Retinal pigment epithelial cell (primary cell): ENCODE measurements around the gene DAPK1.

Experiments used
- DNase-seq: peaks from one replicate; pipeline ENCODE4 v3.0.0-alpha.2; 2010; ENCODE audit warnings: low read depth
- H3K4me3 ChIP-seq: 2 replicates; pipeline ENCODE4 v1.5.1; 2011; ENCODE audit warnings: mild to moderate bottlenecking, low read length, control low read depth, moderate library complexity
- TF ChIP-seq, protein P1 (sequence below): conservative IDR thresholded peaks from 2 replicates; pipeline ENCODE4 v1.5.1; 2011; ENCODE audit warnings: low read depth, low read length, control low read depth, inconsistent platforms

The DAPK1 gene

DNA sequence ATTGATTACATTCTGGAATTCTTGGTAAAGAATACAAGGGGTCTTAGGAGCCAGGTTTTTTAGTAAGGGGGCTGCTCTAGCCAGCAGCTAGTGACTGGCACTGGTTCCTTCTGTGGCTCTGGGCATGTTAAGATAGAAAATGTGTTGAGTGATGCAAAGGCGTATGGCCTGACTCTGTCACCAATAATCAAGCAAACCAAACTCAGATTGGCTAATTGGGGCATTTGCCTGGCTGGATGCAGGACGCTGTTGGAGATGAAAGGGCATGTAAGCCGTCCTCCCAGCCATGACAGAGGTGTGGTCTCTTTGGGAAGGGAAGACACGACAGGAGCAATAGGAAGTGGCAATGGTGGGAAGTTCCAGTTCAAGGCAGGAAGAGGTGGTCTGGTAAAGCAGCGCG is 140.6 kb downstream of the DAPK1 start:
- H3K4me3 ChIP-seq: no peak overlapping the region
- TF ChIP-seq, protein P1, sequence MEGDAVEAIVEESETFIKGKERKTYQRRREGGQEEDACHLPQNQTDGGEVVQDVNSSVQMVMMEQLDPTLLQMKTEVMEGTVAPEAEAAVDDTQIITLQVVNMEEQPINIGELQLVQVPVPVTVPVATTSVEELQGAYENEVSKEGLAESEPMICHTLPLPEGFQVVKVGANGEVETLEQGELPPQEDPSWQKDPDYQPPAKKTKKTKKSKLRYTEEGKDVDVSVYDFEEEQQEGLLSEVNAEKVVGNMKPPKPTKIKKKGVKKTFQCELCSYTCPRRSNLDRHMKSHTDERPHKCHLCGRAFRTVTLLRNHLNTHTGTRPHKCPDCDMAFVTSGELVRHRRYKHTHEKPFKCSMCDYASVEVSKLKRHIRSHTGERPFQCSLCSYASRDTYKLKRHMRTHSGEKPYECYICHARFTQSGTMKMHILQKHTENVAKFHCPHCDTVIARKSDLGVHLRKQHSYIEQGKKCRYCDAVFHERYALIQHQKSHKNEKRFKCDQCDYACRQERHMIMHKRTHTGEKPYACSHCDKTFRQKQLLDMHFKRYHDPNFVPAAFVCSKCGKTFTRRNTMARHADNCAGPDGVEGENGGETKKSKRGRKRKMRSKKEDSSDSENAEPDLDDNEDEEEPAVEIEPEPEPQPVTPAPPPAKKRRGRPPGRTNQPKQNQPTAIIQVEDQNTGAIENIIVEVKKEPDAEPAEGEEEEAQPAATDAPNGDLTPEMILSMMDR: no peak
- no peak for DNase-seq

DNA sequence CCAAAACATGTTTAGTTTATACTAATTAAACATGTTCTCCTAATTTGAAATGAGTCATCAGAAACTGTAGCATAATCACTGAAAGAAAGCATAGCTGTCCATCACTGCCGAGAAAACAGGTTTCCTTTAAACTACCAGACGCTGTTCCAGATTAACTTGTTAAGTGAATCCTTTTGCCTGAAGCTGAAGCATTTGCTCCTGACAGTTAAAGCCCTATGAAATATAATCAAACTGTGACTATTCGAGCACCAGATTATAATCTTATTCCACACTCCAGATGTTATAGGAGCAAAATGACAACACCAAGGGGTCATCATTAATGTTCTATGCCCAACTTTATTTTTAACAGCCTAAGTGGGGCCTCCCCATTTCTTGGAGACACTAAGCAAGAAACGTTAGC is 142.3 kb downstream of the DAPK1 start:
- no peak overlapping the region for H3K4me3 ChIP-seq
- DNase-seq: no peak
- TF ChIP-seq, protein P1: no peak

DNA sequence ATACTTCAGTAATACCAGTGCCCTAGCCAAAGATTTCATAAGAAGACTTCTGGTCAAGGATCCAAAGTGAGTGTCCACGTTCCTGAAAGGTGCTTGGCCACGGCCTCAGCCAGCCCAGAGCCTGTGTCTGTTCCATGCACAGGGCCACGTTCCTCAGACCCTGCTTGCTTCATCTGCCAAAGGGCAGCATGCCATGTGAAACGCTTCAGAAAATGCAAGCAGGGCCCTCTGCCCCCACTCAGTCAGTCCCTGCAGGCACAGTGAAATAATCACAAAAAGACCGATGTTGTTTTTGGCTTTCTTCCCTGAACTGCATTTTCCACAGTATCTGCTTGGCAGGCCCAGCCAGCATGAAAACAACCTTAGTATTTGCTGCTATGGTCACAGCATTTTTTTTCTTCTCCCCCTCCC is 142.7 kb downstream of the DAPK1 start:
- H3K4me3 ChIP-seq: no peak overlapping the region
- TF ChIP-seq, protein P1: no peak
- DNase-seq: peak; percentile 49

DNA sequence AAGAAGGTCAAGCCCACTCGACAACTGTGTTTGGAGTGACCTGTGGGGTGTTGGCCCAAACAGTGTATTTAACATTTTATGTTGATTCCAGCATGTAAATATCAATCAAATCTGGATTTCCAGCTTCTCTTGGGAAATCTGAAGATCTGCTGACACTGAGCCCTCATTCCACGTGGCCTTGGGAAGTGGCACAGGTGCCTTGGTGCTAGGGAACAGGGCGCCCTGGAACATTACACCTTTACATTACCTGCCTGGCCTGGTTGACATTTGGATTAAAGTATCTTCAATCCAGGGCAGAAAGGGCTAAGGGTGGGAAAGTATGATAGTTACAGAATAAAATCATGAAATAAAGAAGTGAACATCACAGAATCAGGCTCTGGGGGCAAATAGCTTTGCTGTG is 143.4 kb downstream of the DAPK1 start:
- TF ChIP-seq, protein P1: no peak
- no peak overlapping the region for H3K4me3 ChIP-seq
- DNase-seq: no peak

DNA sequence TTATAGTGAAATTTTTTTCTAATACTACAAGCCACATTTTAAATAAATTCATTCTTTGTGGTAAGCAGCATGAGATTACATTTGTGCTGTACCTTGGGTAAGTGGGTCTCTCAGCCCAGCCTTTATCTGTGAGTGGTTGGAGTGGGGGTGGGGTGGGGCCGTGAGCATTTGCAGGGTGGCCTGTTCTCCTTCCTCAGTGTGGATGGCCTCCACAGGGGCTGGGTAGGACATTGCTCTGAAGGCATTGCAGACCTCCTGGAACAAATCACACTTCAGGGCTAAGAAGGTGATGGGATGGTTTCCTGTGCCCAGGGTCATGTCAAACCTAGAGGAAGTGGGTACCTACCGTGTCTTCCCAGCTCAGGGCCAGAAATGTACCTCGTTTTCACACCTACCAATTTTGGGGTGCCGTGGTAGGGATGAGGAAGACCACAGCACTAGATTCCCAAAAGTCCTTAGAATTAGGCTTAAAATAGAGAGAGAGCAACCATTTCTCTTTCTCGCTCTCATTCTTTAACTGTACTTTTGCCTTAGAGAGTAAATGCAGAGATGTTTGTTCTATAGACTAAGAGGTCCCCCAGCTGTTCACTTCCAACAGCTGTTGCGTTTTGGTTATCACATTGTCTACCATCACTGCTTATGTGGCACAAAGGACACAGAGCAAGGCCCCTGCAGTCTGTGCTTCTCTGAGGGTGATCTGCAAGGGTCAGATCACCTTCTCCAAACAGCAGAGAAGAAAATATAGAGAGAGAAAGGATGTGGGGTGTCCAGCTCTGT is 144.9 kb downstream of the DAPK1 start:
- TF ChIP-seq, protein P1: no peak
- H3K4me3 ChIP-seq: no peak overlapping the region
- no peak for DNase-seq

DNA sequence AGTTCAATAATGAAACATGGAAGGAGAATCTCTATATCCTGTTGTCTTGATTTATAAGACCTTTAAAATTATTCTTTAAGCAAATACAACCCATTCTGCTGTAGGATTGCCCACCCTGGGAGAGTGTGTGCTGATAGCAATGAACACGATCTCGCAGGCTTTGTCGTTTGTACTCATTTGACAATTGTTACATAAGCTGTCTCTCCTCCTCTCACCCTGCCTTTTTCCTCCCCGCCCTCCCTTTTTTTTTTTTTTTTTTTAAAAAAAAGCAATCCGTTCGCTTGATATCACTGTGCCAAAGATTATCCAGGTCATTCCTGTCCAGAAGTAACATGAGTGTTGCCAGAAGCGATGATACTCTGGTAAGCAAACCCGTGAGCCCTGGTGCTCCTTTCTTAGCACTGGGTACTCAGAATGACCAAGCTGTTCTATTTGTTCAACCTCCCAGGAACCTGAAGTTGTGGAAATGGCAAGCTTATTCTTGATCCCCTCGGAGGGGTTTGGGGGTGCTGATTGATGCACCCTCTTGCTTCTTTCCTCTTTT is 145.5 kb downstream of the DAPK1 start:
- no peak for DNase-seq
- no peak overlapping the region for H3K4me3 ChIP-seq
- TF ChIP-seq, protein P1: no peak

DNA sequence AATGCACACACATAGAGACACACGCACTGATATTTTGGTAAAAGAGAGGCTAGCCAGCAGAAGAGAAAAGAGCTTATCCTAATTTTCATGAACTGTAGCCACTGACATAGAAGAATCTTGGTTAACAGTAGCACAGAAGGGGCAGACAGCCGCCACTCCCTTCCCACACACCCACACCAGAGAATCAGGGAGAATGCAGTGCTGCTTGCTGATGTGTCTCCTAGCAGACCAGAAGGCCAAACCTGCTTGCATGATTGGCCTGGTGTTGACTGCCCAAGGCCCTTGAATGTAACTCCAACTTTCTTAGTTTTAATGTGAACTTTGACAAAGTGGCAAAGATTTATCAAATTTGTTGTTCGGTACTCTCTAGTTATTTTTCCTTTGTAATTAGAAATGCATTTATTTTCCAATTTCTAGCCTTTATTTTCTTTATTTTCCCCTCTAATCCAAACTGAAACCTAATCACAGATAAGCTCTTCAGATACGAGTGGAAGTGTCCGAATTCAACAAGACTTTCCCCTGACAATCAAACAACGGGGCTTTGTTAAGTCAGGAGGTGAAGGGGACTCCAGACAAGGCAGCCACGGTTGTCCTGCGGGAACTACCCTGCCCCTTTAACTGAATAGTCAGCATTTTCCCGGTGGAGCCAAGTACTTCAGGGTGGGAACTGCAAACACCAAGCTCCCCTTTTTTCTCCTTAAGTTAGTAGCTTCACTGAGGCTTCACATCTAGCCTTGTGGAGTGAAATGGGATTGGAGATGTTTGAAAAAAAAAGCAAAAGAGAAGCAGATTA is 146.3 kb downstream of the DAPK1 start:
- no peak for DNase-seq
- no peak overlapping the region for H3K4me3 ChIP-seq
- TF ChIP-seq, protein P1: no peak
